HepG2 (cell line): ENCODE measurements around the gene NBEA. TPM values are rescaled to one million over a fixed set of nuclear protein-coding genes. Genes with fewer than 3 reads are reported as not detected.

Experiments used
- ATAC-seq: fragments of 200-7000 bp; cut with Tn5 transposase; 3 replicates; pipeline ENCODE4 v1.9.1; 2020; ENCODE audit warnings: mild to moderate bottlenecking, moderate library complexity
- BruUV-seq: library from RNA; stranded (reverse); fragments of 400-500 nt; replicated peaks from 2 replicates; lab custom pipeline; 2021; lab: Mats Ljungman, UMichigan
- CTCF ChIA-PET: fragments of 300-600 bp; formaldehyde crosslinking; extraction: SDS; loops from one replicate; lab custom pipeline; 2021; ENCODE audit warnings: low total read pairs, inconsistent platforms, low intra/inter-chr PET ratio; lab: Yijun Ruan, JAX
- POLR2A ChIA-PET: fragments of 350-600 bp; sonication (Branson Sonifier 250); formaldehyde crosslinking; loops from one replicate; lab custom pipeline; 2020; ENCODE audit warnings: antibody characterized with exemption, inconsistent platforms; lab: Yijun Ruan, JAX
- DNase-seq: peaks from one replicate; pipeline ENCODE4 v3.0.0-alpha.2; 2015; ENCODE audit warnings: low spot score
- FAIRE-seq: peaks from 3 replicates; lab custom pipeline; 2011; peaks lifted over from hg19 to GRCh38; lab: Jason Lieb, UNC
- H2AFZ ChIP-seq: one replicate; pipeline ENCODE4 v1.6.1; 2011; ENCODE audit warnings: low read length, inconsistent platforms
- H3K27ac ChIP-seq: fragments of 300-600 bp; 3 replicates; pipeline ENCODE4 v1.8.0; 2011; ENCODE audit warnings: mixed run types, mild to moderate bottlenecking, mixed read lengths, low read length, inconsistent platforms; ENCODE audit not compliant: insufficient read depth; ENCODE audit errors: extremely low read length
- H3K27me3 ChIP-seq, 2 experiments: fragments of 200-600 bp in 1 of 2; 2 replicates in 1 of 2; 3 replicates in 1 of 2; pipeline versions ENCODE4 v1.6.0 to v1.8.0; 2011; ENCODE audit warnings: low read length in 2 of 2, mild to moderate bottlenecking in 2 of 2, moderate library complexity in 2 of 2, inconsistent platforms in 1 of 2; ENCODE audit not compliant: insufficient read depth in 2 of 2, control insufficient read depth in 1 of 2
- H3K36me3 ChIP-seq, 2 experiments: fragments of 200-600 bp in 1 of 2; replicated peaks in 1 of 2; 2 replicates in 1 of 2; 3 replicates in 1 of 2; pipeline versions ENCODE4 v1.5.1 to v1.8.0; 2011; ENCODE audit warnings: low read length in 2 of 2, inconsistent platforms in 1 of 2; ENCODE audit not compliant: insufficient read depth in 2 of 2, control insufficient read depth in 1 of 2
- H3K4me1 ChIP-seq: 2 replicates; pipeline ENCODE4 v1.5.1; 2012; ENCODE audit warnings: low read length, inconsistent platforms; ENCODE audit not compliant: insufficient read depth
- H3K4me2 ChIP-seq: 2 replicates; pipeline ENCODE4 v1.6.0; 2011; ENCODE audit warnings: low read depth, low read length, inconsistent platforms
- H3K4me3 ChIP-seq, 3 experiments: fragments of 200-600 bp in 1 of 3; sonication (generic), shearing (Covaris generic) in 1 of 3; replicated peaks in 1 of 3; 2 replicates each; pipeline ENCODE4 v1.5.1; 2011 to 2016; ENCODE audit warnings: low read length in 3 of 3, inconsistent platforms in 2 of 3, low read depth in 2 of 3, mild to moderate bottlenecking in 2 of 3, control low read depth in 1 of 3, mixed read lengths in 1 of 3; ENCODE audit not compliant: insufficient read depth in 1 of 3
- H3K79me2 ChIP-seq: one replicate; pipeline ENCODE4 v1.6.1; 2011; ENCODE audit warnings: low read length, inconsistent platforms; ENCODE audit not compliant: insufficient read depth
- H3K9ac ChIP-seq: 2 replicates; pipeline ENCODE4 v1.6.0; 2011; ENCODE audit warnings: mild to moderate bottlenecking, low read depth, low read length, inconsistent platforms; ENCODE audit not compliant: insufficient read depth
- H3K9me3 ChIP-seq: 2 replicates; pipeline ENCODE4 v1.5.1; 2012; ENCODE audit warnings: mild to moderate bottlenecking, low read length
- H4K20me1 ChIP-seq: 2 replicates; pipeline ENCODE4 v1.6.0; 2011; ENCODE audit warnings: inconsistent platforms, mild to moderate bottlenecking, low read length, moderate library complexity; ENCODE audit not compliant: insufficient read depth
- CEBPB ChIP-seq: IDR thresholded peaks from 2 replicates; pipeline ENCODE4 v1.6.1; 2011; ENCODE audit warnings: low read depth, low read length, improper control_type of control experiment, borderline replicate concordance
- JUN ChIP-seq: sonication (generic); formaldehyde crosslinking; IDR thresholded peaks from 2 replicates; pipeline ENCODE4 v1.4.0; 2020; ENCODE audit warnings: mild to moderate bottlenecking, missing genetic modification reagents
- NR2F6 ChIP-seq, 2 experiments: IDR thresholded peaks; 2 replicates each; pipeline ENCODE4 v1.6.1; 2016; ENCODE audit warnings: antibody characterized with exemption in 1 of 2, mild to moderate bottlenecking in 1 of 2
- PPARG ChIP-seq: conservative IDR thresholded peaks from 2 replicates; pipeline ENCODE4 v1.6.1; 2016; ENCODE audit warnings: missing biosample characterization, missing genetic modification reagents
- ZNF276 ChIP-seq: sonication (generic); formaldehyde crosslinking; IDR thresholded peaks from 2 replicates; pipeline ENCODE4 v1.4.0; 2020; ENCODE audit warnings: mild to moderate bottlenecking, low read depth, missing genetic modification reagents
- ZNF354B ChIP-seq: sonication (generic); formaldehyde crosslinking; IDR thresholded peaks from 2 replicates; pipeline ENCODE4 v1.8.0; 2022; ENCODE audit warnings: mild to moderate bottlenecking, missing genetic modification reagents
- ZNF562 ChIP-seq: sonication (generic); formaldehyde crosslinking; IDR thresholded peaks from 2 replicates; pipeline ENCODE4 v1.8.0; 2022; ENCODE audit warnings: missing genetic modification reagents, borderline replicate concordance
- ZNF713 ChIP-seq: sonication (generic); formaldehyde crosslinking; IDR thresholded peaks from 2 replicates; pipeline ENCODE4 v1.4.0; 2020; ENCODE audit warnings: mild to moderate bottlenecking, missing genetic modification reagents
- WGBS: methylation state at CpG from one replicate; pipeline ENCODE4 v1.1.6; 2017; ENCODE audit warnings: low lambda C conversion rate; 5-methylcytosine and 5-hydroxymethylcytosine counted together
- in situ Hi-C: cut with HindIII; loops from 2 replicates; pipeline ENCODE4 v1.10.0; 2017; ENCODE audit warnings: low pct_unique_long_range_greater_than_20kb; ENCODE audit not compliant: extremely low pct_ligation_motif_present
- intact Hi-C: fragments of 100-400 bp; cut with micrococcal nuclease; formaldehyde crosslinking; loops from one replicate; pipeline ENCODE4 v1.10.0; 2022; ENCODE audit not compliant: unreplicated experiment
- polyA plus RNA-seq, 8 experiments: library from polyadenylated mRNA; depleted of rRNA in 3 of 8; stranded (reverse) in 7 of 8; unstranded in 1 of 8; fragments of >200 nt; fragmentation: Illumina TruSeq in 4 of 8; extraction: Trizol in 4 of 8; gene quantifications; 2 replicates each; pipeline versions ENCODE4 v1.2.1 to v1.2.3, GENCODE V29; 2011 to 2016; ENCODE audit warnings: low read depth in 4 of 8, missing spikeins in 1 of 8, mixed read lengths in 1 of 8; ENCODE audit not compliant: insufficient read depth in 1 of 8
- total RNA-seq, 5 experiments: library from RNA; depleted of rRNA; stranded (reverse); fragments of >200 nt; fragmentation: Illumina TruSeq; extraction: Trizol; gene quantifications; 2 replicates each; pipeline ENCODE4 v1.2.3, GENCODE V29; 2016; ENCODE audit warnings: low read depth in 1 of 5
- TF ChIP-seq, protein P1 (sequence below): sonication (generic); formaldehyde crosslinking; IDR thresholded peaks from 2 replicates; pipeline ENCODE4 v1.8.1; 2022; ENCODE audit warnings: mild to moderate bottlenecking, missing genetic modification reagents
- TF ChIP-seq, protein P2 (sequence below): IDR thresholded peaks from 2 replicates; pipeline ENCODE4 v1.6.1; 2012; ENCODE audit warnings: low read depth, low read length, improper control_type of control experiment
- TF ChIP-seq, protein P3 (sequence below): sonication (generic); formaldehyde crosslinking; IDR thresholded peaks from 2 replicates; pipeline ENCODE4 v1.8.0; 2022; ENCODE audit warnings: mild to moderate bottlenecking, missing genetic modification reagents, borderline replicate concordance

NBEA gene
- total and polyA plus RNA-seq, 2 of the 13 experiments (the other 11 are each of a cell fraction or from before 2014, with no cell fraction given), result 2.7 to 2.8 TPM

- no peaks in the 10 kb centered on the region for H3K4me1 ChIP-seq
- ATAC-seq (no peak), FAIRE-seq (no peak), DNase-seq (no peak)
- H3K36me3 ChIP-seq, result no peaks in the 10 kb centered on the region
- in situ Hi-C loops (no loop called here), intact Hi-C loops (no loop called here)
- no peak overlapping the region for H3K9ac ChIP-seq
- H3K27ac ChIP-seq, result no peak overlapping the region
- no peaks in the 10 kb centered on the region for H3K79me2 ChIP-seq
- no peaks in the 10 kb centered on the region for H3K9me3 ChIP-seq
- no peaks in the 10 kb centered on the region for H4K20me1 ChIP-seq
- ChIA-PET CTCF (no interaction called here), POLR2A (no interaction called here)
- H3K4me3 ChIP-seq, result no peak overlapping the region
- no peak overlapping the region for H2AFZ ChIP-seq
- no peak overlapping the region for H3K4me2 ChIP-seq
- peak; percentile 52; the same call in 1 of the 2 replicates for TF ChIP-seq CEBPB
- TF ChIP-seq, protein P1, sequence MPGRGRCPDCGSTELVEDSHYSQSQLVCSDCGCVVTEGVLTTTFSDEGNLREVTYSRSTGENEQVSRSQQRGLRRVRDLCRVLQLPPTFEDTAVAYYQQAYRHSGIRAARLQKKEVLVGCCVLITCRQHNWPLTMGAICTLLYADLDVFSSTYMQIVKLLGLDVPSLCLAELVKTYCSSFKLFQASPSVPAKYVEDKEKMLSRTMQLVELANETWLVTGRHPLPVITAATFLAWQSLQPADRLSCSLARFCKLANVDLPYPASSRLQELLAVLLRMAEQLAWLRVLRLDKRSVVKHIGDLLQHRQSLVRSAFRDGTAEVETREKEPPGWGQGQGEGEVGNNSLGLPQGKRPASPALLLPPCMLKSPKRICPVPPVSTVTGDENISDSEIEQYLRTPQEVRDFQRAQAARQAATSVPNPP (CRISPR knock-in tag), result no peak
- WGBS, result 60% methylated on average over 2 of the region's 2 CpGs
- H3K27me3 ChIP-seq, result no peaks in the 10 kb centered on the region
- no TSS peak for BruUV-seq
Measured at GRCh38 chr13:35496761-35497386, 554.8 kb downstream of the NBEA start.

GRCh38 chr13:35498231-35498630 lies 556.2 kb downstream of the NBEA start:
- Histone ChIP-seq H3K4me2 (no peak overlapping the region), H3K9ac (no peak overlapping the region), H3K79me2 (no peaks in the 10 kb centered on the region), H3K27me3 (no peaks in the 10 kb centered on the region), H3K36me3 (no peaks in the 10 kb centered on the region), H3K4me3 (no peak overlapping the region), H2AFZ (no peak overlapping the region), H3K27ac (no peak overlapping the region), H4K20me1 (no peaks in the 10 kb centered on the region), H3K9me3 (no peaks in the 10 kb centered on the region), H3K4me1 (no peaks in the 10 kb centered on the region)
- ChIA-PET CTCF (no interaction called here), POLR2A (no interaction called here)
- no TSS peak for BruUV-seq
- DNase-seq, result no peak
- intact Hi-C loops (no loop called here), in situ Hi-C loops (no loop called here)
- no peak for ATAC-seq
- FAIRE-seq, result no peak
- TF ChIP-seq ZNF713, result no peak
- no peak for TF ChIP-seq NR2F6 (IDR thresholded peaks at IDR 0.05)
- no peak for TF ChIP-seq NR2F6 (CRISPR knock-in tag; IDR thresholded peaks at IDR 0.05)
- TF ChIP-seq ZNF562 (CRISPR knock-in tag), result no peak
- no peak for TF ChIP-seq JUN (CRISPR knock-in tag)
- TF ChIP-seq ZNF354B, result no peak
- no peak for TF ChIP-seq PPARG (CRISPR knock-in tag)
- TF ChIP-seq, protein P2, sequence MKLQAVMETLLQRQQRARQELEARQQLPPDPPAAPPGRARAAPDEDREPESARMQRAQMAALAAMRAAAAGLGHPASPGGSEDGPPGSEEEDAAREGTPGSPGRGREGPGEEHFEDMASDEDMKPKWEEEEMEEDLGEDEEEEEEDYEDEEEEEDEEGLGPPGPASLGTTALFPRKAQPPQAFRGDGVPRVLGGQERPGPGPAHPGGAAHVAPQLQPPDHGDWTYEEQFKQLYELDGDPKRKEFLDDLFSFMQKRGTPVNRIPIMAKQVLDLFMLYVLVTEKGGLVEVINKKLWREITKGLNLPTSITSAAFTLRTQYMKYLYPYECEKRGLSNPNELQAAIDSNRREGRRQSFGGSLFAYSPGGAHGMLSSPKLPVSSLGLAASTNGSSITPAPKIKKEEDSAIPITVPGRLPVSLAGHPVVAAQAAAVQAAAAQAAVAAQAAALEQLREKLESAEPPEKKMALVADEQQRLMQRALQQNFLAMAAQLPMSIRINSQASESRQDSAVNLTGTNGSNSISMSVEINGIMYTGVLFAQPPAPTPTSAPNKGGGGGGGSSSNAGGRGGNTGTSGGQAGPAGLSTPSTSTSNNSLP, result no peak
- TF ChIP-seq, protein P3, sequence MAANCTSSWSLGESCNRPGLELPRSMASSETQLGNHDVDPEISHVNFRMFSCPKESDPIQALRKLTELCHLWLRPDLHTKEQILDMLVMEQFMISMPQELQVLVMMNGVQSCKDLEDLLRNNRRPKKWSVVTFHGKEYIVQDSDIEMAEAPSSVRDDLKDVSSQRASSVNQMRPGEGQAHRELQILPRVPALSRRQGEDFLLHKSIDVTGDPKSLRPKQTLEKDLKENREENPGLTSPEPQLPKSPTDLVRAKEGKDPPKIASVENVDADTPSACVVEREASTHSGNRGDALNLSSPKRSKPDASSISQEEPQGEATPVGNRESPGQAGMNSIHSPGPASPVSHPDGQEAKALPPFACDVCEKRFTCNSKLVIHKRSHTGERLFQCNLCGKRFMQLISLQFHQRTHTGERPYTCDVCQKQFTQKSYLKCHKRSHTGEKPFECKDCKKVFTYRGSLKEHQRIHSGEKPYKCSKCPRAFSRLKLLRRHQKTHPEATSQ (CRISPR knock-in tag), result no peak
- TF ChIP-seq ZNF276 (CRISPR knock-in tag), result no peak
